SU-DHL-6 (cell line): ENCODE data around the gene PKHD1.

Experiments used
- H2AFZ ChIP-seq: fragments of 200-600 bp; sonication (generic); 2 replicates; pipeline ENCODE4 v1.6.1; 2014; ENCODE audit warnings: low read depth, mild to moderate bottlenecking, moderate library complexity, mixed read lengths, antibody characterized with exemption, low read length; ENCODE audit not compliant: severe bottlenecking
- H3F3A ChIP-seq: fragments of 200-600 bp; shearing (Covaris generic); 2 replicates; pipeline ENCODE4 v1.6.0; 2016; ENCODE audit warnings: antibody characterized with exemption, mild to moderate bottlenecking; ENCODE audit not compliant: insufficient read depth
- H3K27ac ChIP-seq: fragments of 200-600 bp; sonication (generic); 2 replicates; pipeline ENCODE4 v1.5.1; 2016; ENCODE audit warnings: low read depth, mild to moderate bottlenecking, low read length, moderate library complexity, mixed read lengths
- H3K27me3 ChIP-seq: fragments of 200-600 bp; sonication (generic), shearing (Covaris generic); 2 replicates; pipeline ENCODE4 v1.6.0; 2014; ENCODE audit warnings: mild to moderate bottlenecking, low read length
- H3K36me3 ChIP-seq: fragments of 200-600 bp; sonication (generic); 2 replicates; pipeline ENCODE4 v1.6.1; 2014; ENCODE audit warnings: mild to moderate bottlenecking, low read length, mixed read lengths
- H3K4me2 ChIP-seq: fragments of 300-600, 200-600 bp; shearing (Covaris generic), sonication (generic); 2 replicates; pipeline ENCODE4 v1.6.0; 2014; ENCODE audit warnings: low read length, low read depth, mild to moderate bottlenecking; ENCODE audit not compliant: poor library complexity, severe bottlenecking
- H3K4me3 ChIP-seq: fragments of 200-600 bp; sonication (generic); 2 replicates; pipeline ENCODE4 v1.5.1; 2014; ENCODE audit warnings: antibody characterized with exemption, low read length, mild to moderate bottlenecking, mixed read lengths; ENCODE audit not compliant: insufficient read depth, poor library complexity, severe bottlenecking
- H3K79me2 ChIP-seq: fragments of 200-600 bp; sonication (generic); 2 replicates; pipeline ENCODE4 v1.6.1; 2014; ENCODE audit warnings: mild to moderate bottlenecking, low read length, moderate library complexity; ENCODE audit not compliant: insufficient read depth
- H3K9ac ChIP-seq: fragments of 200-600 bp; sonication (generic); 2 replicates; pipeline ENCODE4 v1.7.0; 2014; ENCODE audit warnings: mild to moderate bottlenecking, low read length
- H3K9me2 ChIP-seq: fragments of 200-600 bp; sonication (generic); replicated peaks from 2 replicates; pipeline ENCODE4 v1.6.1; 2014; ENCODE audit warnings: low read length; ENCODE audit not compliant: insufficient read depth
- H3K9me3 ChIP-seq: fragments of 200-600 bp; sonication (generic); 2 replicates; pipeline ENCODE4 v1.6.1; 2014; ENCODE audit warnings: low read length, mixed read lengths; ENCODE audit not compliant: insufficient read depth
- H4K20me1 ChIP-seq: fragments of 200-600 bp; sonication (generic); 2 replicates; pipeline ENCODE4 v1.6.1; 2014; ENCODE audit warnings: low read depth, mild to moderate bottlenecking, antibody characterized with exemption, low read length, moderate library complexity, mixed read lengths
- CTCF ChIP-seq: fragments of 200-600 bp; sonication (generic); IDR thresholded peaks from one replicate; pipeline ENCODE4 v1.5.1; 2017; ENCODE audit warnings: antibody characterized with exemption, mild to moderate bottlenecking, low read length, moderate library complexity; ENCODE audit not compliant: insufficient read depth, poor library complexity, severe bottlenecking
- EZH2phosphoT487 ChIP-seq: fragments of 200-600 bp; sonication (generic), shearing (Covaris generic); conservative IDR thresholded peaks from 2 replicates; pipeline ENCODE4 v1.6.1; 2018; ENCODE audit warnings: mild to moderate bottlenecking, antibody characterized with exemption, low read length, moderate library complexity, mixed read lengths

Gene PKHD1

DNA sequence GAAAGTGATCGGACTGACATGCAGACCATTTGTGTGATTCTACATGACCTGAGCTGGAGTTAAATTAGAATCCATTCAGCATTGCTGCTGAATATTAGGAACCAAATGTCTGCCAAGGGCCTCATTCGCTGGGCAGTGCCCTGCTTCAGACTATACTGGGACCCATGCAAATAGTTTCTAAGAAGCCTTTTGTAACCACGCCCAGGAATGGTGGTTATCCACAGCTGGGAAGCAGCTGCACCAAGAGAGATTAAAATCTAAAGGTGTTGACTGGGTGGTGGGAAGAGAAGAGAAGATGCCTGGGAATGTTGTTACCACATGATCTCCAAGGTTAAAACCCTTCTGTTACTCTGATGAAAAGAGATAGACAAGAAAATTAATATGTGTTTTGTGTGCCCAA is 156.8 kb downstream of the PKHD1 start:
- H3K36me3 ChIP-seq, result no peaks in the 10 kb centered on the region
- TF ChIP-seq EZH2phosphoT487 (no peak), CTCF (no peak)
- H3F3A ChIP-seq, result no peaks in the 10 kb centered on the region
- H2AFZ ChIP-seq, result no peak overlapping the region
- no peaks in the 10 kb centered on the region for H3K27me3 ChIP-seq
- no peak overlapping the region for H3K9ac ChIP-seq
- H4K20me1 ChIP-seq, result no peaks in the 10 kb centered on the region
- H3K9me2 ChIP-seq, result no peaks in the 10 kb centered on the region
- H3K9me3 ChIP-seq, result no peaks in the 10 kb centered on the region
- no peaks in the 10 kb centered on the region for H3K79me2 ChIP-seq
- H3K4me2 ChIP-seq, result no peak overlapping the region
- H3K4me3 ChIP-seq, result no peak overlapping the region
- no peak overlapping the region for H3K27ac ChIP-seq

DNA sequence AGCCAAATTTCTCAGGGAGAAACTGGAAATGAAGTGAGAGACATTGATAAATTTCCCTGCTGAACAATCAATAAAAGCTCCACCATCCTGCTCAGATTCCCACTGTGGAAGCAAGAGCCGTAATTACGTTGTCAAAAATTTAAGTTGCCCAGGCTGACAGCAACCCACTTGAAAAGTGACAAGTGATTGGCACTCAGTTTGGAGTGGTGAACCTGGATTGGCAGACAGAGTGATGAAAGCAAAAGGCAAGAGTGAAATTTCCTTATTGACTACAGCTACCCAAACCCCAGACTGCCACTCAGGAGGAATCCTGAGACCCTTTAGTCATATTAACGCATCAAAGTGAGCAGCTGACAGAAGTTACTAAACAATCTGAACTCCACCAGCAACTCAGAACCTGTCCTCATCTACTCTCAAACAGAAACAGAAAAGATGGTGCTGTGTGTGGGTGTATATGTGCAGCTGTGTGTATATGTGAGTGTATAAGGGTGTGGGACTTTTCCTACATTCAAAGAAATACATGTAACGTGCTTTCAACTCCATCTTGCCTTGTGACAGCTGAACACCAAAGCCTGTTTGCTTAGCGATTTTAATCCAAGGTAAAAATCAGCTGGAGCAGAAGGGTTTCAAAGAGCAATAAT is 157.4 kb downstream of the PKHD1 start:
- H2AFZ ChIP-seq, result no peak overlapping the region
- no peaks in the 10 kb centered on the region for H3F3A ChIP-seq
- H3K4me3 ChIP-seq, result no peak overlapping the region
- H3K9ac ChIP-seq, result no peak overlapping the region
- H3K9me2 ChIP-seq, result no peaks in the 10 kb centered on the region
- TF ChIP-seq EZH2phosphoT487, result no peak
- TF ChIP-seq CTCF, result no peak
- H3K27ac ChIP-seq, result no peak overlapping the region
- H3K9me3 ChIP-seq, result no peaks in the 10 kb centered on the region
- no peaks in the 10 kb centered on the region for H3K36me3 ChIP-seq
- no peak overlapping the region for H3K4me2 ChIP-seq
- H4K20me1 ChIP-seq, result no peaks in the 10 kb centered on the region
- H3K79me2 ChIP-seq, result no peaks in the 10 kb centered on the region
- no peaks in the 10 kb centered on the region for H3K27me3 ChIP-seq

DNA sequence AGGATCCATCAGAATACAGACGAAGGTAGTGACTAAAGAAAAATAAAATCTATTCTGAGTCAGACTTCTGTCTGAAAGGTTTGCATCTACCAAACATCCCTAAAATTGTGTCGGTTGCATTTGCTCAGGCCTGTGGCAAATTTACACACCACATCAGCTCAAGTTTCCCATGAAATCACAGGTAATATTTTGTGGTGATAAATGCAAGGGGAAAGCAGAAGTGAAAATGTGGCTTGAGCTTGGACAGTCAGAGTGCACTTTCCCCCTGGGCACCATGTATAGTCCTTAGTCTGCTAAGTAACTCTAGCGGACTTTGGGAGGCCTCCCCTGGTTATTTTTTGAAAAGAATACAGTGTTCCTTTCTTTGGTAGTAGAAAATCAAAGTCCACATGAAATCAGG is 159.1 kb downstream of the PKHD1 start:
- Histone ChIP-seq H3K27me3 (no peaks in the 10 kb centered on the region), H3K9me3 (no peaks in the 10 kb centered on the region), H3K4me2 (no peak overlapping the region), H3K79me2 (no peaks in the 10 kb centered on the region), H3K4me3 (no peak overlapping the region), H3K27ac (no peak overlapping the region), H3K9me2 (no peaks in the 10 kb centered on the region), H3K9ac (no peak overlapping the region), H3F3A (no peaks in the 10 kb centered on the region), H4K20me1 (no peaks in the 10 kb centered on the region), H3K36me3 (no peaks in the 10 kb centered on the region), H2AFZ (no peak overlapping the region)
- TF ChIP-seq EZH2phosphoT487 (no peak), CTCF (no peak)
